Right lobe of liver (tissue), 6 donors: ENCODE data around the gene ANKRA2. TPM values are rescaled to one million over a fixed set of nuclear protein-coding genes. Genes with fewer than 3 reads are reported as not detected.

ENCODE experiments used
- ATAC-seq, 4 donors: fragments of 200-7000 bp; cut with Tn5 transposase; one replicate each; pipeline ENCODE4 v1.9.1; 2020; ENCODE audit warnings: mild to moderate bottlenecking in 4 of 4, moderate library complexity in 4 of 4
- DNase-seq, 3 donors: peaks; one replicate each; pipeline ENCODE4 v3.0.0-alpha.2; 2020
- H3K27ac ChIP-seq, 3 donors: fragments of 200-600 bp; one replicate each; pipeline ENCODE4 v1.8.0; 2022
- H3K27me3 ChIP-seq, 2 donors: fragments of 200-600 bp; one replicate each; pipeline ENCODE4 v1.8.0; 2022
- H3K36me3 ChIP-seq, 4 donors: fragments of 200-600 bp; sonication (generic) in 1 of 4; one replicate each; pipeline versions ENCODE4 v1.5.1 to v1.8.0; 2017 to 2022; ENCODE audit warnings: control low read depth in 1 of 4
- H3K4me1 ChIP-seq, 4 donors: fragments of 200-600 bp; sonication (generic) in 1 of 4; one replicate each; pipeline versions ENCODE4 v1.5.1 to v1.8.0; 2017 to 2022; ENCODE audit warnings: control low read depth in 1 of 4
- H3K4me3 ChIP-seq, 3 donors: fragments of 200-600 bp; one replicate each; pipeline ENCODE4 v1.8.0; 2022
- H3K9me3 ChIP-seq, 4 donors: fragments of 200-600 bp; sonication (generic) in 1 of 4; one replicate each; pipeline versions ENCODE4 v1.5.1 to v1.8.0; 2017 to 2022; ENCODE audit warnings: control low read depth in 1 of 4
- POLR2A ChIP-seq: fragments of 450-650 bp; IDR thresholded peaks from one replicate; pipeline ENCODE4 v1.6.1; 2017; ENCODE audit warnings: antibody characterized with exemption, mild to moderate bottlenecking
- WGBS: methylation state at CpG from one replicate; pipeline ENCODE4 v1.1.6; 2018; ENCODE audit warnings: low coverage, low lambda C conversion rate; ENCODE audit not compliant: insufficient coverage; ENCODE audit errors: missing lambda C conversion rate; 5-methylcytosine and 5-hydroxymethylcytosine counted together
- intact Hi-C, 2 donors: fragments of 100-400 bp; cut with DNase I; formaldehyde crosslinking; loops; one replicate each; pipeline versions ENCODE4 v1.11.2 to v1.14.1; 2022
- total RNA-seq, 6 experiments: library from RNA; depleted of rRNA in 2 of 6; stranded (reverse); fragments of >200 nt in 2 of 6; fragmentation: NEBNext Ultra II Directional in 3 of 6; extraction: Animal tissue kit (Norgen Biotek cat#: 25700) in 3 of 6; gene quantifications; one replicate each; pipeline versions ENCODE4 v1.1.0 to v1.2.4, GENCODE V29; 2016 to 2023
- TF ChIP-seq, protein P1 (sequence below), 4 donors: fragments of 200-600 bp in 3 of 4; fragments of 450-650 bp in 1 of 4; IDR thresholded peaks; one replicate each; pipeline versions ENCODE4 v1.5.1 to v1.8.0; 2016 to 2022; ENCODE audit warnings: antibody characterized with exemption in 4 of 4, mild to moderate bottlenecking in 2 of 4
- donor health status: DM: no; HTN: yes; CAD: no.
- donor health status: DM: no; HTN: no; CAD: no.
- donor health status: DM: no; HTN: no; CAD: no.
- donor health status: DM: no; HTN: yes; CAD: no.
- donor health status: DM: no; HTN: yes; CAD: no.

ANKRA2 gene
- total RNA-seq, 6 experiments from 2014 or later = 7.4 to 12.2 (median 9.0) TPM

DNA sequence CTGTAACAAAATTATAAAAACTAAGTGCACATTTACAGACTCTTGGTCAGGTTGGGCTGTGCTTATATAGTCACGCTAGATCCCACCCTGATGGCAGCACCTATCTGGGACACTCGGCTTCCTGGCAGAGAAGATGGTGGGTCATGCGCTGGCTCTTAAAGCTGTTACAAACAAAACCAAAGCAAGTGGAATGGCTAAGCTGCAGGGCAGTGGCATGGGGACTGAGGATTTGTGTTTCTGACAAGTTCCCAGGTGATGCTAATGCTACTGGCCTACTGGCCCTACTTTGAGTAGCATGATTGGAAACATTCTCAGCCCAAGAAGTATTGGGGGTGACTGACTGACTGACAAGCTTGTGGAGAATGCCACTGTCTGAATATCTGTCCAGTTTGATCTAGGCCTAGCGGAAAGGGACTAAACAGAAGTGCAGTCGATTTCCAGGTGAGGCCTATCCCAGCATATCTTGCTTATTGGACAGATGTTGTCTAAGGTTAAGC, 58.9 kb downstream of the ANKRA2 start:
- no peaks in the 10 kb centered on the region for H3K9me3 ChIP-seq
- H3K27ac ChIP-seq = peak overlapping the region in 1 of 3 donors; percentile 20
- no peaks in the 10 kb centered on the region for H3K4me1 ChIP-seq
- ATAC-seq (no peak), DNase-seq (no peak)
- H3K27me3 ChIP-seq = no peaks in the 10 kb centered on the region
- H3K36me3 ChIP-seq = peaks cover 6 to 48% (median 29%) of the 10 kb centered on the region in 4 donors
- intact Hi-C loops = no loop called here
- H3K4me3 ChIP-seq = no peak overlapping the region
- WGBS = 89% methylated on average over 4 of the region's 5 CpGs
- TF ChIP-seq, protein P1, sequence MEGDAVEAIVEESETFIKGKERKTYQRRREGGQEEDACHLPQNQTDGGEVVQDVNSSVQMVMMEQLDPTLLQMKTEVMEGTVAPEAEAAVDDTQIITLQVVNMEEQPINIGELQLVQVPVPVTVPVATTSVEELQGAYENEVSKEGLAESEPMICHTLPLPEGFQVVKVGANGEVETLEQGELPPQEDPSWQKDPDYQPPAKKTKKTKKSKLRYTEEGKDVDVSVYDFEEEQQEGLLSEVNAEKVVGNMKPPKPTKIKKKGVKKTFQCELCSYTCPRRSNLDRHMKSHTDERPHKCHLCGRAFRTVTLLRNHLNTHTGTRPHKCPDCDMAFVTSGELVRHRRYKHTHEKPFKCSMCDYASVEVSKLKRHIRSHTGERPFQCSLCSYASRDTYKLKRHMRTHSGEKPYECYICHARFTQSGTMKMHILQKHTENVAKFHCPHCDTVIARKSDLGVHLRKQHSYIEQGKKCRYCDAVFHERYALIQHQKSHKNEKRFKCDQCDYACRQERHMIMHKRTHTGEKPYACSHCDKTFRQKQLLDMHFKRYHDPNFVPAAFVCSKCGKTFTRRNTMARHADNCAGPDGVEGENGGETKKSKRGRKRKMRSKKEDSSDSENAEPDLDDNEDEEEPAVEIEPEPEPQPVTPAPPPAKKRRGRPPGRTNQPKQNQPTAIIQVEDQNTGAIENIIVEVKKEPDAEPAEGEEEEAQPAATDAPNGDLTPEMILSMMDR (IDR thresholded peaks at IDR 0.05) = no peak
- TF ChIP-seq POLR2A = no peak

Other genes starting within 250 kb of the ANKRA2 start
- gene FOXD1, start 116.9 kb downstream of the ANKRA2 start, total RNA-seq = not detected
- gene BTF3, start 67.2 kb downstream of the ANKRA2 start, total RNA-seq = 100 to 1,000 TPM; 157 to 250 (median 198) TPM
- 10 to 100 TPM in 3 of 6 experiments, 1 to 10 TPM in 3; 6.0 to 16.5 (median 10.6) TPM for gene UTP15, start 104 bp upstream of the ANKRA2 start, total RNA-seq
- 10 to 100 TPM in 2 of 6 experiments, 1 to 10 TPM in 4; 3.0 to 14.9 (median 6.4) TPM for gene ARHGEF28, start 60.6 kb upstream of the ANKRA2 start, total RNA-seq